SK-N-SH (cell line): ENCODE results near the gene CDCP2.

Source experiments
- CTCF ChIP-seq: fragments of 200-600 bp; sonication (generic); IDR thresholded peaks from 2 replicates; pipeline ENCODE4 v1.6.1; 2017; ENCODE audit warnings: antibody characterized with exemption, mild to moderate bottlenecking, moderate library complexity
- EP300 ChIP-seq, 2 experiments: IDR thresholded peaks; 2 replicates each; pipeline versions ENCODE4 v1.4.0 to v1.6.1; 2012; ENCODE audit warnings: borderline replicate concordance in 1 of 2, low read depth in 1 of 2, low read length in 1 of 2
- EZH2phosphoT487 ChIP-seq: fragments of 200-600 bp; sonication (generic); IDR thresholded peaks from 2 replicates; pipeline ENCODE4 v1.6.1; 2017; ENCODE audit warnings: low read depth, mixed run types, mild to moderate bottlenecking, antibody characterized with exemption, moderate library complexity, borderline replicate concordance
- GABPA ChIP-seq: IDR thresholded peaks from 2 replicates; pipeline ENCODE4 v1.4.0; 2012; ENCODE audit warnings: low read depth, mild to moderate bottlenecking
- MXI1 ChIP-seq: IDR thresholded peaks from 2 replicates; pipeline ENCODE4 v1.6.1; 2012; ENCODE audit warnings: mild to moderate bottlenecking, low read depth, low read length, improper control_type of control experiment
- POLR2AphosphoS5 ChIP-seq: IDR thresholded peaks from 2 replicates; pipeline ENCODE4 v1.6.1; 2012; ENCODE audit warnings: low read depth, low read length
- RAD21 ChIP-seq: IDR thresholded peaks from 2 replicates; pipeline ENCODE4 v1.6.1; 2012; ENCODE audit warnings: mild to moderate bottlenecking, low read length
- REST ChIP-seq: IDR thresholded peaks from 2 replicates; pipeline ENCODE4 v1.6.1; 2012; ENCODE audit warnings: mild to moderate bottlenecking, low read depth, low read length, moderate library complexity
- TAF1 ChIP-seq: IDR thresholded peaks from 2 replicates; pipeline ENCODE4 v1.6.1; 2012; ENCODE audit warnings: low read depth, mild to moderate bottlenecking, low read length, moderate library complexity, borderline replicate concordance
- TEAD4 ChIP-seq: IDR thresholded peaks from 2 replicates; pipeline ENCODE4 v1.4.0; 2012; ENCODE audit warnings: mild to moderate bottlenecking, borderline replicate concordance; ENCODE audit not compliant: insufficient read depth

GRCh38 chr1:54193453-54193852 is 40.7 kb upstream of the CDCP2 start:
- TF ChIP-seq CTCF: no peak
- no peak for TF ChIP-seq REST
- TF ChIP-seq EZH2phosphoT487: no peak
- TF ChIP-seq GABPA: no peak
- no peak for TF ChIP-seq TAF1
- no peak for TF ChIP-seq EP300 (IDR thresholded peaks at IDR 0.05; ENCODE audit: borderline replicate concordance in 1 of 2, low read depth in 1 of 2, low read length in 1 of 2)
- TF ChIP-seq MXI1: no peak
- TF ChIP-seq TEAD4: no peak
- TF ChIP-seq POLR2AphosphoS5: no peak
- no peak for TF ChIP-seq RAD21
